GM21576 (cell line): ENCODE data around the gene CCDC34.
"Not testable (repeated sequence)": the region's sequence is repeated elsewhere in the genome, so short reads cannot be mapped to it uniquely, and the experiment has no call there.

Source experiments
- ATAC-seq: cut with Tn5 transposase; IDR thresholded peaks from one replicate; pipeline ENCODE4 v1.9.1; 2021; ENCODE audit warnings: mild to moderate bottlenecking, moderate library complexity; ENCODE audit not compliant: unreplicated experiment

The CCDC34 gene

DNA sequence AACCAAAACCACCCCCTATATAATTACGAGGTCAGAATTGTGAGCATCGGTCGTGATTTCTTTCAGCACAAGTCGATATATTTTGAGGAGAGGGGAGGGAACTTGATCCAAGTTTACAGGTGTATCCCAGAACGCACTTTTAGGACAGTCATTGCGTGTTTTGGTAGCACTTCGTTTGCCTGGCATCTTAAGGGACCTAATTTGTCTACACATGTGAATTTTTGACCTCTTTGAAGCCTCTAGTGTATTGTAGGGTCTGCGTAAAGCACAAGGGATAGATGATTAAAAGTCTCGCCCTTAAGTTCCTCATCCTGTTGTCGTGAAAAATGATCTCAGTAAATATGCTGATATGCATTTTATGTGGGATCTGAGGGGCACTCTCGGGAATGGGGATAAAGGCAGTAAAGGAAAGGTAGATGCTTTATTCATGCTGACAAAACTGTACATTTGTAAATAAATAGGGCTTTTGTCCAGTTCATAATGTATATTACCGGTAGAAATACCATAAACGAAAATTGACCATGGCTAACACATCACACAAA is 632 bp upstream of the CCDC34 start:
- no peak for ATAC-seq

DNA sequence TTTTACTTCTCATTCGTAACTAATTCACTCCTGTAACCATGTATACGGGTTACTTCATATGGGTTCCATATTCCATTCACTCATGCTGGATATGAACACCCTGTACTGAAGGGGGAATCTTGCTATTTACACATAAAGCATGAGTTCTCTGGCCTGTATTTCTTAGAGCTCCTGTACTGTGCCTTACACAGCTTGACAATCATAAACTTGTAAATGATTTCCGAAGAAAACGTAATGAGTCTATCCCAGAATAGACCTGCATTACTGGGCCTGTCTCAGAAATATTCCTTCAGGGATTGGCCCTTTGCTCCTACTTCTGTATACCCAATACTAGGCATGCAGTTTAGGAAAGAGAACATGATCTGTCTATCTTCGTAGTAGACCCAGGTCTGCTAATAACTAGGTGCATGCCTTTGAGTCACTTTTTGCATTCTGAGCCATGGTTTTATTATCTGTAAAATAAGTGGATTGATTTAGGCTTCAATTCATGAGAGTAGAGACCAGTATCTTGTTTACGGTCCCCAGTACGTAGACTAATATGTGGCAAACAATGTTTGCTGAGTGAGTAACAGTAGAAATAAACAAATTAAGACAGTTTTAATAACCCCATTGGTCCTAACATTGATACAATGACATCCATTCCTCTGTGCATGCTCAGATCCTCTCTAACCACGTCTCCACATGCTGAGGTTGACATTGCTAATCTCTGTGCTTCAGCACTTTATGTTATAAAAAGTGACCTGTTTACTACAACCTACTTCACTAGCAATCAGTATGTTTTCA is 1.2 kb downstream of the CCDC34 start:
- ATAC-seq, result no peak

DNA sequence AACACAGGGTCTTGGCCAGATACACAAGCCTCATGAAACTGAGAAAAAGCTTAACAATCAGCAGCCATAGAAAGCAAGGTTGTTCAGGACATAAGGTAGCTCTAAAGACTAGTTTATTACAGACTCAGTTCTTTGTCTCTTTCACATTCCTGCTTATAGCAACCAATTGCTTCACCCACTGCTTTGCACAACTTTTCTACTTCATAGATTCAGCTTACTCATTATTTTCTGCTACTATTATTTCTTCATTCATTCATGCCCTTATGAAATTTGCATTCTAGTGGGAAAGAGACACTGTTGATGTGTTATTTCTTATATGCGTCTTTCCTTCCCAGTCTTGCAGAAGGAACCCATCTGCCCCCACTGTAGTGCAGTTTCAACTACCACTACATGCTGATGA is 4.7 kb downstream of the CCDC34 start:
- ATAC-seq, result no peak

DNA sequence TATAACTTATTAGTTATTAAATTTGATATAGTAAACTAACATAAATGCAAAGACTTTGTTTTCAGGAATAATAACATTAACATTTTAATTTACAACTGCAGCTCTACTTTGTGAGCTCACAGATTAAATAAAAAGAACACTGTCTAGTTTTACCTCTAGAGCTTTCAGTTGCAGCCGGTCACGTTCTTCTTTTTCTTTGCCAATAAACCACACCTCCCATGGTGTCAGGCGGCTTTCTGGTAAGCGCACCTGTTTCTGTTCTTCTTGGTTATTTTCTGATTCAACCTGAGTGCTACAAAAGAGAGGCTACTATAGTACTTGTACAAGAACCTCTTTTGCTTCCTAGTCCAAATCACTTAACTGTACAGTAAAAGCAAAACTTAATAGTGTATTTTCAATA is 5.8 kb downstream of the CCDC34 start:
- ATAC-seq, result no peak

DNA sequence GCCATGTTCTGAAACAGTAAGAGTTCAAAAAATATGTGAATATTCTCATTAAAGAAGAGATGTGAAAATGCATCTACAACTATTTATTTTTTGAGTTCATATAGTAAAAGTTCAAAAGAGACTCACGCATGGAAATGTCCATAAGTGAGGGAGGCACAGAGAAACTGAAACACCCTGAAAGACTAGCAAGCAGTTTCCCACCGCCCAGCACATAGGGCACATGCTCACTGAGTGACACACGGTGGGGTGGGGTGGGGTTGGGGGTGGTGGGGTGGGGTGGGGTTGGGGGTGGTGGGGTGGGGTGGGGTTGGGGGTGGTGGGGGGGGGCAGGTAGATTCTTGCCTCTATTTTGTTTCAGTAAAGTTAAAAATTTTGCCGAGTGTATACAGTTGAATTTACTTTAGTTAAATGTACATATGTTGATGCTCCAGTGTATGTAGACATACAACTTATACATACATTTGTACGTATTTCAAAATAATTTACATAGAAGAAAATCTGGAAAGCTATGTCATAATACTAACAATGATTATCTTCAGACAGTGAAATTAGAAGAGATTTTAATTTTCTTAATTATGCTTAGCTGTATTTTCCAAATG is 6.3 kb downstream of the CCDC34 start:
- ATAC-seq, result no peak

DNA sequence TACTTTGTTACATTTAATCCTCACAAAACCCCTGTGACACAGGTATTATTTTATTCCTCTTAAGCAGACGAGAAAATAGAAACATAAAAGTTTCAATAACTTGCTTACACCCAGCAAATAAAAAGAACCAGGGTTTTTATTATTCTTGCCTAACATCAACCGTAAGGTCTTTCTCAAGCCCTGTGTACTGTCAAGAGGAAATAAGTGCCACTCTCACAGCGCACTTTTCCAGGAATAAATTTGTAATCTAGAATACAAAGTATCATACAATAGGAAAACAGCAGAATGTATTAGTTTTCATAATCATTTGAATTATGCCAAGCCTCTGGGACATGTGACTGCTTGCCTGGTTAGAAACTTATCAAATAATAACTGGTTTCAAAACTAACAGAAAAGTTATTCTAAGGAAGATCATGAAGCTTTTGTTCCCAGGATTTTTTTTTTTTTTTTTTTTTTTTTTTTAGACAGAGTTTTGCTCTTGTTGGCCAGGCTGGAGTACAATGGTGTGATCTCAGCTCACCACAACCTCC is 7.4 kb downstream of the CCDC34 start:
- no peak for ATAC-seq

DNA sequence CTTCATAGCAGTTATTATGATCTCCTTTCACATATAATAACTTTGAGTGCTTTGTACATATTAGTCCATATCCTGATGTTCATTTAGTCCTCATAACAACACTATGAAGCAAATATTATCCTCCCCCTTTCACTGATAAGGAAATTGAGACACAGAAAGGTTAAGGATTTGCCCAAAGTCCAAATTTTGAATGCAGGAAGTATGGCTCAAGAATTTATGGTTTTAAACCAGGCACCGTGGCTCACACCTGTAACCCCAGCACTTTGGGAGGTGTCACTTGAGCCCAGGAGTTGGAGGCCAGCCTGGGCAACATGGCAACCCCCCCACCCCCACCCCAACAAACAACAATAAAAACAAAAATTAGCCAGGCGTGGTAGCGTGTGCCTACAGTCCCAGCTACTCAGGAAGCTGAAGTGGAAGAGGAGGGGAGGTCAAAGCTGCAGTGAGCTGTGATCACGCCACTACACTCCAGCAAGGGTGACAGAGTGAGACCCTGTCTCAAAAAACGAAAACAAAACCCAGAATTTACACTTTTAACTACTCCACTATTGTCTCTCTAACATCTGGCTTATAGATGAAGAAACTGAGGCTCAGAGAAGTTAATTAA is 8.6 kb downstream of the CCDC34 start:
- ATAC-seq, result no peak

DNA sequence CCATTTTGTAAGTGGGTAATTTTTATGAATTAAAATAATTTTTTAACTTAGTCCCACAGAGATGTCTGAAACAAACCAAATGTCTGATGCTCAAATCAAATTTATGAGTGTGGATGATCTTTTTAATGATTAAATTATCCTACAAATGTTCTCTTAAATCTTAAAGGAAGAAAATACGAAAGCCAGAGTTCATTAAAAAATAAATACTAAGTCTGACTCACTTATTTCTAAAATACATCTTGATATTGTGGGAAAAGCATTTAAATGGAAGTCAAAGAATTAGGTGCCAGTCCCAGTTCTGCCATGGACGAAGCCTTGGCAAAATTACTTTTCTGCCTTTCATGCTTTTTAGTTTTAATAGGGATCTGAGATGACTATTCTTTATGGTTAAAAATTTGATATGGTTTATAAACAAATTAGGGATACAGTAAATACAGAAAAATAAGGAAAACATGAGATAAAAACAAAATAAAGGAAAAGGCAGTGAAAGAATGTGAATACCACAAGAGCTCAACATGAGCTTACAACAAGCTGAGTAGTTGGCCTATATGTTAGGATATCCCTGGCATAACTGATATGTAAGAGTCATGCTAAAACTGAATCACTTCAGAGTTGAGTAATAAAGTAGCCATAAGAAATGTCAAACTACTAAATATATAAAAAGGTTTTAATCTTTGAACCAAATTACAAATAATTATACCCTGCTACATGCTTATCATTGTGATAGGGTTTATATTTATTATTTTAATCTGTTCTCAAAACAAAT is 9.2 kb downstream of the CCDC34 start:
- ATAC-seq, result no peak

DNA sequence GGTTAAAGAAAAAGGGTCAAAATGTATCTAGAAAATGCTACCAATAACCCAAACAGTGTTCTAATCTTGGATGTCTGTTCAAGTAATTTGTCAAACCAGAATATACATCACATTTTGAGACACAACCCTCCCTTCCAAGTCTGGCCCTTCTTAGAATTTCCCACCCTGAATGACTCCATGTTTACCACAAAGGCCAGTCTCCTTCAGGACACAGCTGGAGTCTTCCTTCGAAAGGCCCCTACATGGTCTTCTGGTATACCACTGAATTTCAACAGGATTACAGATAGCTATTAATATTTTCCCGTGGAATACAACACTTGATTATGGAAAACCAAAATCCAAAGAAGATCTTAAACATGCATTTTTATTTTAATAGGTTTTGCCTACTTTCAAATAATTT is 10.2 kb downstream of the CCDC34 start:
- no peak for ATAC-seq

DNA sequence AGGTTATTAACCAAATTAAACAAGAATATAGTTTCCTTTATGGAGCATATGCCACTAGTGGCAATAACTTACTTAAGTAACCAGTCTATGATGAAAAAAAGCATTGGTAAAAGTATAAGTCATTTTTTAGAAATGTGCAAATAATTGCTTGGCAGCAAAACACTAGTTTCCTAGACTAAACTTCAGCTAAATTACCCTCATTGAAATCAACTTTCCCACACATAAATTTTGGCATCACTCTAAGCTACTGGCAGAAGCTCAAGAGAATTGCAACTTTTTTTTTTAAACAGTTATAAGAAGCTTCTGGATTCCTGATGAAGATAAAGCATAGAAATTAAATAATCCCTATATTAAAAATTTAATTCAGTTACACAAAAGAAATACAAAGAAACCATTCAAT is 12.5 kb downstream of the CCDC34 start:
- ATAC-seq, result no peak

DNA sequence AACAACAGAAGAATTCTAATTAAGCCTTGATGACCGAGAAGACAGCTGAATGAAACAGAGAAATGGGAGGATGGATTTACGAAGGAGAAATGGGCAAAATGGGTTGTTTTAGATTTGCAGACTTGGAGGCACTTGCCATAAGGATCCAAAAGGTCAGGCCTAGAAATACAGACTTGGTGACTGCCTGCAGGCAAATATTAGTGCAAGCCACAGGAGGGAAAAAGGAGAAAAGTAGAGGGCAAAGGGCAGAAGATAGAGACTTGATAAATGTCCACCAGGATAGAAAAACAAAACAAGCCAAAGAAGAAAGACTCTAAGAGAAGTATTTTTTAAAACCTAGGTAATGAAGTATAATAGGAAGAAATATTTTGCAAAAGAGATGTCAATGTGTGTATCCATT is 13.1 kb downstream of the CCDC34 start:
- no peak for ATAC-seq

DNA sequence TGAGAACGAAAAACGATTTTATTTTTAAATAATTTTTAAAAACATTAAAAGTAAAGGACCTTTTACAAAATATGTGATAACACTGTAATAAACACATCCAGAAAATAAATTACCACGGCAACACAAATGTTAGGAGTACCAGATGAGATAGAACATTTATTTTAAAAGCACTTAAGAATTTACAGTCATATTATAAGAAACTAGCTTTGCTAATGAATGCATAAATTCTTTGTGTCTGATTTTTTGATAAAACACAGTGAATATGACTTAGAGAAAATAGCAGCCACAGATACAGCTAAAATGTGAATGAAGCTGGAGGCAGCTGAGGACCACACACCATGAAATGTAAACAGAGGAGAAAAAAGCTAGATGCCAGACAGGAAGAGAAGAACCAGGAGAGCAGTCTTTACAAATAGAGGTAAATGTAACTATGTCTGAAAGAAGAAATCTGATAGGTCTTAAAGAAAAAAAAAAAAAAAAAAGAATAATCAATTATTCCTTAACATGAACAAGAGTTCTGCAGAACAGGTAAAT is 14.6 kb downstream of the CCDC34 start:
- ATAC-seq, result no peak

DNA sequence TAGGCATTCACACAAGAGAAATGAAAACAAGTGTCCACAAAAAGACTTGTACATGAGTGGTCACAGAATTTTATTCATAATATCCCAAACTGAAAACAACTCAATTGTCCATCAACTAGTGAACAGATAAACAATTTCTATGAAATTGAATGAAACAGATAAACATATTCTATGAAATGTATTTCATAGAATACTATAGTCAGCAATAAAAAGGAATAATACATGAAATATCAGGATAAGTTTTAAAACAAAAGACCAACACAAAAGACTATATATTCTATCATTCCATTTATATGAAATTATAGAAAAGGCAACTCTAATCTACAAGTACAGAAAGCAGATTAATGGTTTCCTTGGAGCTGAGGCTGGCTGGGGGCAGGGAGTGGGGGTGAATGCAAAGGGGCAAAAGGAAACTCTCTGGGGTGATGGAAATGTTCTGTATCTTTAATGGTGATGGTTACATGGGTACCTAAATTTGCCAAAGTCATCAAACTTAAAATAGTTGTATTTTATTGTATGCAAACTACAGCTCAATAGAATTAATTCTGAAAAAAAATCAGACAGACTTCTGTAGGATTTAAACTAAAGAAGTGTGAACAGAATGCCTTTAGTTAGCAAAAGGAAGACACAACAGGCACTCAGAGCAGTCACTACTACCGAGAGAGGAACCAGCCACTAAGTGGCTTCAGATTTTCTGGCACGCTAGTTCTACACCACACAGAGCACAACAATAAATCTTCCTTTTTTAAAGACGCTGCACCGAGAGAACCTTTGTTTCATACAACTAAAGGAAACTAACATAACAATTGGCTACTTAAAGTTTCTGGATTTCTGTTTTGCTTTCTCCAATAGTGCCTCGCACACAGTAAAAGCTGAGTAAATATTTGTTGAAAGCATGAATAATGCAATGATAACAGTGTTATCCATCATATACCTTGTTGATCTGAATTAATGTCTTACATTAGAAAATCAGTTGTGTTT is 15.4 kb downstream of the CCDC34 start:
- ATAC-seq, result no peak

DNA sequence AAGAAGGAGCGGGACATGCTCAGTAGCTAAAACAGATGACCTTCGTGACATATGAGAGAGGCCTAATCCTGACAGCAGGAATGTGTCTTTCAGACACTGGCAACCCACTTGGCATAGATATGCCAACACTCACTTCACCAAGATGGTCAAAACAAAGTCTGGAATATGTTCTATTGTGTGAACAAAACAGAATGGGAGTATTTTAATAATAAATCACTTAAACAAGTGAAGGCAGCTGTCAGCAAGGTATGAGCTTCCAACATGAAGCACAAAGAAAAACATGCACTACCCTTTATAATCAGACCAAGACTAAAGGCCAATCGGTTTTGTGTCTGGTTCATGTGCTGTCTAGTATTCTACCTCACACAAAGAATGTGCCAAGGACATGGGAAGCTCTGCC is 23.1 kb downstream of the CCDC34 start:
- no peak for ATAC-seq

DNA sequence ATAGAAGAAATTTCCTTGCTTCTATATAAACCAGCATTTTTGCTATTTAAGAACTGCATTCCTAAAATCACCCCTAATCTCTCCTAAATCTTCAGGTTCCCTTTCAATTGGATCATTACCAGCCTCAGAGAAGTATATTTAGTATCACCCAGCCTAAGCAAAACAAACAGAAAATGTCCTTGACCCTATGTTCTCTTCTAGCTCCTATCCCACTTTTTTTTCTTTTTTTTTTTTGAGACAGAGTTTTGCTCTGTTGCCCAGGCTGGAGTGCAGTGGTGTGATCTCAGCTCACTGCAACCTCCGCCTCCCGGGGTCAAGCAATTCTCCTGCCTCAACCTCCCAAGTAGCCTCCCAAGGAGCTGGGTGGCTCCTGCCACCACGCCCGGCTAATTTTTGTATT is 28.3 kb downstream of the CCDC34 start:
- ATAC-seq, result not testable (repeated sequence)

DNA sequence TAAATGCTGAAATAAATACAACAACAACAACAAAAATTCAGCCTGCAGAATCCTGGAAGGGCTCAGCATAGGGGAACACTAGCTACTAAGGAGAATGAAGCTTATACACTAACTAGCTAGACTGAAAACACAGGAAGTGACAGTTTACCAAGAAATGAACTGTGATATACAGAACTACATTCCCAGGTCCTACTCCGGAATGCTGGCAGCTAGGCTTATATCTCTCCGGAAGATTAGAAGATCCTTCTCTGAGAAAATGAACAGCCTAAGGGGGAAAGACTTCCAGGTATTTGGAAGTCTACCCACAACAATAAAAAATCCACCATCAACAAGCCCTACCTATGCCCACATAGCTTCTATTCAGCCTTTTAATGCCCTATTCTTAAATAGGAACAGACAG is 31.0 kb downstream of the CCDC34 start:
- ATAC-seq, result no peak

DNA sequence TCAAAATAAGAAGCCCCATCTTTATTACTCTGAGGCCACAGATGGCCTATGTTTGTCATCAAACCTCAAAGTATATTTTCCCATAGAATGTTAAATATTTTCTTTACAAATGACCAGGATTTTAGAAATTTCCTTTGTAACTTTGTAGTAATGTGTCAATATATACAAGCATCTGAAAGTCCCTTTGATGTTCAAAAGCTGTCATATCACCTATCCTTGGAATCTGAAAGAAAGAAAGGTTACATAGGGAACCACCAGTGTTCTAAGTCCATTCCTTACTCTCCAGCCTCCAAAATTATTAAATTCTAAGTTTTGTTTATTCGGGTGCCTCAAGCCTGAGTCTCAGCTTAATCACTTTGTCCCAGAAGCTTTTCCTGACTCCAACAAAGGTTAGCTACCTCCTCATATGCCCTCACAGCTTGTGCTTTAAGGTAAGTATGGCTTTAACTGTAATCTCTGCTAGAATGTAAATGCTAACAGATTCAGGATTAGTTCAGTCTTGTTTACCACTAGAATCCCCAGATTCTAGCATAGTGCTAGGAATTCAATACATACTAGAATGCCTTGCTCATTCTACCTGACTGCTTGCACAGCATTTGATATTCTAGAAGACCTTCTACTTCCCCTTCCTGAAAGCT is 32.3 kb downstream of the CCDC34 start:
- ATAC-seq, result no peak

DNA sequence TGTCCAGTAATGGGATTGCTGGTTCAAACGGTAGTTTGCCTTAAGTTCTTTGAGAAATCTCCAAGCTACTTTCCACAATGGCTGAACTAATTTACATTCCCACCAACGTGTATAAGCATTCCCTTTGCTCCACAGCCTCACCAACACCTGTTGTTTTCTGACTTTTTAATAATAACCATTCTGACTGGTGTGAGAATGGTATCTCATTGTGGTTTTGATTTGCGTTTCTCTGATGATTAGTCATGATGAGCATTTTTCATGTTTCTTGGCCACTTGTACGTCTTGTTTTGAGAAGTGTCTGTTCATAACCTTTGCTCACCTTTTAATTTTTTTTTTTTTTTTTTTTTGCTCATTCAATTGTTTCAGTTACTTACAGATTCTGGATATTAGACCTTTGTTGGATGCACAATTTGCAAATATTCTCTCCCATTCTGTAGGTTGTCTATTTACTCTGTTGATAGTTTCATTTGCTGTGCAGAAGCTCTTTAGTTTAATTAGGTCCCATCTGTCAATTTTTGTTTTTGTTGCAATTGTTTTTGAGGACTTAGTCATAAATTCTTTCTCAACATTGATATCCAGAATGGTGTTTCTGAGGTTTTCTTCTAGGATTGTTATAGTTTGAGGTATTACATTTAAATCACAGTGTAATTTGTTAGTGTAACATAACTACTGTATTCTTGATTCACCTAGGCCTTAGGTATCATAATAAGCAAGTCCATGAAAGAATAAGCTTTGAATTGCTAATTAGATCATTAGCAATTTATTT is 33.0 kb downstream of the CCDC34 start:
- no peak for ATAC-seq
